Calu3 (cell line): ENCODE results near the gene DCUN1D2. TPM values are rescaled to one million over a fixed set of nuclear protein-coding genes. Genes with fewer than 3 reads are reported as not detected.

Experiments used
- BruUV-seq: library from RNA; stranded (reverse); fragments of 400-500 nt; replicated peaks from 2 replicates; lab custom pipeline; 2021; lab: Mats Ljungman, UMichigan
- CTCF ChIA-PET: fragments of 300-600 bp; sonication (Branson Sonifier 250); formaldehyde crosslinking; loops from one replicate; lab custom pipeline; 2022; ENCODE audit warnings: antibody characterized with exemption; lab: Charles Lee
- DNase-seq: peaks from one replicate; pipeline ENCODE4 v3.0.0; 2022
- H3K27ac Mint-ChIP-seq: one replicate; pipeline ENCODE4 v1.8.0; 2022; ENCODE audit warnings: mixed read lengths; ENCODE audit not compliant: unreplicated experiment
- H3K27me3 Mint-ChIP-seq: one replicate; pipeline ENCODE4 v1.8.0; 2022; ENCODE audit warnings: mixed read lengths; ENCODE audit not compliant: unreplicated experiment
- H3K36me3 Mint-ChIP-seq: one replicate; pipeline ENCODE4 v1.8.0; 2022; ENCODE audit warnings: mild to moderate bottlenecking, moderate library complexity, mixed read lengths; ENCODE audit not compliant: insufficient read depth, unreplicated experiment
- H3K4me1 Mint-ChIP-seq: one replicate; pipeline ENCODE4 v1.8.0; 2022; ENCODE audit warnings: mild to moderate bottlenecking, low read depth, mixed read lengths; ENCODE audit not compliant: unreplicated experiment
- H3K4me3 Mint-ChIP-seq: one replicate; pipeline ENCODE4 v1.8.0; 2022; ENCODE audit warnings: mild to moderate bottlenecking, low read depth, moderate library complexity, mixed read lengths; ENCODE audit not compliant: unreplicated experiment
- H3K9me3 Mint-ChIP-seq: one replicate; pipeline ENCODE4 v1.8.0; 2022; ENCODE audit warnings: low read depth, mixed read lengths; ENCODE audit not compliant: unreplicated experiment
- intact Hi-C: fragments of 100-400 bp; cut with micrococcal nuclease; formaldehyde crosslinking; loops from one replicate; pipeline ENCODE4 v1.10.0; 2022; ENCODE audit not compliant: unreplicated experiment
- total RNA-seq: library from RNA; stranded (reverse); gene quantifications from 2 replicates; pipeline ENCODE4 v1.2.3, GENCODE V29; 2022
- TF ChIP-seq, protein P1 (sequence below): fragments of 200-600 bp; IDR thresholded peaks from one replicate; pipeline ENCODE4 v1.8.0; 2022; ENCODE audit warnings: antibody characterized with exemption; ENCODE audit not compliant: unreplicated experiment

DCUN1D2 gene
- total RNA-seq, 1 experiment from 2014 or later, result 9.3 TPM

DNA sequence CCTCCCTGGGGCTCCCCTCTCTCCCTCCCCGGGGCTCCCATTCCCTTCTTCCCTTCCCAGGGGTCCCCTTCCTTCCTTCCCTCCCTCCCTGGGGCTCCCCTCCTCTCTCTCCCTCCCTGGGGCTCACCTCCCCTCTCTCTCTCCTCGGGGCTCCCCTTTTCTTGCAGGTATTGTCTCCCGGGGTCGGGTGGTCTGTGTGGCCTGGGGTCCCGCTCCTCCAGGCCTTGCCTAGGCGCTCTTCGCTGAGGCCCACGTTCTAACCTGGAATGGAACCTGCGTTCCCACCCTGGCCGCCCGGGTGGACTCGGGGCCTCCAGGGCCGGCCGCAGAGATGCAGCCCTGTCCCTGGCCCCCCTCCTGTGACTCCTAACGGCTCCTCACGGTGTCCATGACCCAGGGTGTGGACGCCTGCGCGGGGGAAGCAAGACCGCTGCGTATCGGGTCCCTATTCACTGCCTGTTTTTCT is 940 bp upstream of the DCUN1D2 start:
- Mint-ChIP-seq H3K36me3 (peaks cover 21% of the 10 kb centered on the region), H3K27me3 (no peaks in the 10 kb centered on the region), H3K4me1 (peaks cover 15% of the 10 kb centered on the region), H3K4me3 (peak overlapping the region; percentile 73), H3K9me3 (no peaks in the 10 kb centered on the region), H3K27ac (no peak overlapping the region)
- TF ChIP-seq, protein P1, sequence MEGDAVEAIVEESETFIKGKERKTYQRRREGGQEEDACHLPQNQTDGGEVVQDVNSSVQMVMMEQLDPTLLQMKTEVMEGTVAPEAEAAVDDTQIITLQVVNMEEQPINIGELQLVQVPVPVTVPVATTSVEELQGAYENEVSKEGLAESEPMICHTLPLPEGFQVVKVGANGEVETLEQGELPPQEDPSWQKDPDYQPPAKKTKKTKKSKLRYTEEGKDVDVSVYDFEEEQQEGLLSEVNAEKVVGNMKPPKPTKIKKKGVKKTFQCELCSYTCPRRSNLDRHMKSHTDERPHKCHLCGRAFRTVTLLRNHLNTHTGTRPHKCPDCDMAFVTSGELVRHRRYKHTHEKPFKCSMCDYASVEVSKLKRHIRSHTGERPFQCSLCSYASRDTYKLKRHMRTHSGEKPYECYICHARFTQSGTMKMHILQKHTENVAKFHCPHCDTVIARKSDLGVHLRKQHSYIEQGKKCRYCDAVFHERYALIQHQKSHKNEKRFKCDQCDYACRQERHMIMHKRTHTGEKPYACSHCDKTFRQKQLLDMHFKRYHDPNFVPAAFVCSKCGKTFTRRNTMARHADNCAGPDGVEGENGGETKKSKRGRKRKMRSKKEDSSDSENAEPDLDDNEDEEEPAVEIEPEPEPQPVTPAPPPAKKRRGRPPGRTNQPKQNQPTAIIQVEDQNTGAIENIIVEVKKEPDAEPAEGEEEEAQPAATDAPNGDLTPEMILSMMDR, result no peak
- DNase-seq, result no peak
- CTCF ChIA-PET, result no interaction called here
- BruUV-seq, result no TSS peak
- intact Hi-C loops, result no loop called here

DNA sequence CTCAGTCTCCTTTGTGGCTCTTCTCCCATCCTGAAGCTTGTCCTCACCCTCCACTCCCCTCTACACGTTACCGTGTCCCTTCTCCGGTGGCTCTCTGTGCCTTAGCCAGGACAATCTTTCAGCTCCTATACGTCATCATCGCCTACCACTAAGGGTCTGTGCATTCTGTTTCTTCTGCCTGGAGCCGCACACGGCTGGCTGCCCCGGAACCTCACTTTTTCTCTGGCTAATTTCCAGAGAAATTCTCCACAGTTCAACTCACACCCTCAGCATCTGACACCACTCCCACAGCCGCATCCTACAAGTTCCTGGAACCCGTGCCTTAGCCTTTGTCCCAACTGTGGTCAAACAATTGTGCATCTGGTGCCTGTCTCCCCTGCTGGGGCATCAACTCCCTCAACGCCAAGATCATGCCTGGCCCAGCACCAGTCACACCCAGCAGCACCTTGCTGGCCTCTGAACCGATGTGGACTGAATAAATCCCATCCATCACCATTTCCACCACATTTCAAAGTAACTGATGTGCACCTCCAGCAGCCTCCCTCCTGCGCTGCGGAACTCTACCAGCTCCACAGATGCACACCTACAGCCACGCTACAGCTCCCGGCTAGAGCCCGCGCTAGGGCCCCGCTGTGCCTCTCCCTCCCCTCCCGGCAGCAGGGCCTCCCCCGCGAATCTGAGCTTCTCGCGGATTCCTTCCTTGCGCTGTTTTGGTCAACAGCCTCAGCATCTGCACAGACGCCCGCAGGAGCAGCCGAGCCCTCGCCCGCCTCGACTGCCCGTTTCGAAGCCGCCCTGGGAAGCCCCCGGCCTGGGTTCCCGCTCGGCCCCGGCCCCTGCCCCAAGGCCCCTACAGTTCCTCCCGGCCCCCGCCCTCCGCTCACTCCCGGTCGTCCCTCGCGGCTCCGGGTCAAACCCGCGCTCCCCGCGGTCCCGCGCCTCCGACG is 689 bp downstream of the DCUN1D2 start:
- H3K4me3 Mint-ChIP-seq, result peak overlapping the region; percentile 85
- no peaks in the 10 kb centered on the region for H3K27me3 Mint-ChIP-seq
- TF ChIP-seq, protein P1, result no peak
- peak overlapping the region; percentile 47 for H3K27ac Mint-ChIP-seq
- H3K9me3 Mint-ChIP-seq, result no peaks in the 10 kb centered on the region
- DNase-seq, result peak; percentile 1
- peaks cover 9% of the 10 kb centered on the region for H3K4me1 Mint-ChIP-seq
- no TSS peak for BruUV-seq
- CTCF ChIA-PET, result no interaction called here
- peaks cover 21% of the 10 kb centered on the region for H3K36me3 Mint-ChIP-seq
- intact Hi-C loops, result no loop called here

DNA sequence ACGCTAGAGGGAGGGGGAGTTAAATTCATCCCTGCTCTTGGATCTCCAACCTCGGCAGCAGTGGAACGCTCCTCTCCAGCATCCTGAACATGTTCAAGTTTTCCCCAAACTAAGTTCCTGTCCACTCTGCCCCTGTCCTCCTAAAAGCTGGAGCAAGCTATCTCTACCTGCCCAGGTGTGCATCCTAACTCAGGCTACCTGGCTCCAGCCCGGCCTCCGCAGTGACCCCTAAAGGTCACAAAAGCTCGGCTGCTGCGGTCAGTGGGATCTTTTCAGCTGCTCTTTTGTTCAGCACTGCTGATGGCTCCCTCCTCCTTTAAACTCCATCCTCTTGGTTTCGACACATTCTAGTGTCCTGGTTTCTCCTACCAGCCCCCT is 1.4 kb downstream of the DCUN1D2 start:
- peaks cover 21% of the 10 kb centered on the region for H3K36me3 Mint-ChIP-seq
- TF ChIP-seq, protein P1, result no peak
- CTCF ChIA-PET, result no interaction called here
- no peaks in the 10 kb centered on the region for H3K27me3 Mint-ChIP-seq
- peak overlapping the region; percentile 47 for H3K27ac Mint-ChIP-seq
- H3K9me3 Mint-ChIP-seq, result no peaks in the 10 kb centered on the region
- H3K4me1 Mint-ChIP-seq, result peaks cover 9% of the 10 kb centered on the region
- intact Hi-C loops, result no loop called here
- no TSS peak for BruUV-seq
- H3K4me3 Mint-ChIP-seq, result peak overlapping the region; percentile 85
- DNase-seq, result peak; percentile 1

DNA sequence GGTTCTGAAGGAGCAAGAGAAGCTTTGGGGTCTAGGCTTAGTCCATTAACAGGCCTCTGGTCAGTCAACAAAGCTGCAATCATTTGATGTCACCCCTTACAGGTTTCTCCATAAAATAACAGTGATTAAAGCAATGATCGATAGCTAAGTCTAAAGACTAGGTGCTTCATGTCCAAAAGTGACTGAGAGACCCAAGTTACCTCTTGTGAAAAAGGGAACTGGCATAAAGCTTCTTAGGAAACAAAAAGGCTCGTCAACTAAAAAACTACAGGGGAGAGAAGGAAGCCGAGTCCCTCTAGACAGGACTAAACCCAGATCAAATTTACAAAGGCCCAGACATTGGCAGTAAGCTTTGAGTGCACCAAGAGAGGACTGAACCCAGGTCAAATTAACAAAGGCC is 2.2 kb downstream of the DCUN1D2 start:
- H3K4me1 Mint-ChIP-seq, result peaks cover 9% of the 10 kb centered on the region
- CTCF ChIA-PET, result no interaction called here
- no peak for DNase-seq
- no peaks in the 10 kb centered on the region for H3K27me3 Mint-ChIP-seq
- intact Hi-C loops, result no loop called here
- H3K4me3 Mint-ChIP-seq, result no peak overlapping the region
- no peaks in the 10 kb centered on the region for H3K9me3 Mint-ChIP-seq
- peaks cover 21% of the 10 kb centered on the region for H3K36me3 Mint-ChIP-seq
- BruUV-seq, result no TSS peak
- TF ChIP-seq, protein P1, result no peak
- no peak overlapping the region for H3K27ac Mint-ChIP-seq
